GM12864 (cell line): ENCODE results near the gene NR6A1.

Experiments used
- DNase-seq: peaks from one replicate; pipeline ENCODE4 v3.0.0-alpha.2; 2011; ENCODE audit warnings: low read depth
- H3K4me3 ChIP-seq: 2 replicates; pipeline ENCODE4 v1.5.1; 2011; ENCODE audit warnings: mild to moderate bottlenecking, low read depth, low read length, control low read depth
- CTCF ChIP-seq: IDR thresholded peaks from 2 replicates; pipeline ENCODE4 v1.5.1; 2011; ENCODE audit warnings: low read depth, mild to moderate bottlenecking, moderate library complexity, low read length, control low read depth, inconsistent platforms; ENCODE audit errors: missing control alignments

Gene NR6A1

GRCh38 chr9:124752967-124753366 is 18.1 kb downstream of the NR6A1 start:
- no peak overlapping the region for H3K4me3 ChIP-seq
- DNase-seq, result no peak
- no peak for TF ChIP-seq CTCF

- no peak for TF ChIP-seq CTCF
- no peak for DNase-seq
- no peak overlapping the region for H3K4me3 ChIP-seq
Measured at GRCh38 chr9:124749781-124750180, 21.3 kb downstream of the NR6A1 start.

GRCh38 chr9:124749284-124749683 is 21.8 kb downstream of the NR6A1 start:
- no peak overlapping the region for H3K4me3 ChIP-seq
- DNase-seq, result no peak
- TF ChIP-seq CTCF, result no peak

GRCh38 chr9:124747065-124747464 is 24.0 kb downstream of the NR6A1 start:
- DNase-seq, result no peak
- H3K4me3 ChIP-seq, result no peak overlapping the region
- TF ChIP-seq CTCF, result no peak

- DNase-seq, result no peak
- TF ChIP-seq CTCF, result no peak
- no peak overlapping the region for H3K4me3 ChIP-seq
Measured at GRCh38 chr9:124743686-124744348, 27.3 kb downstream of the NR6A1 start.

- TF ChIP-seq CTCF, result no peak
- no peak for DNase-seq
- no peak overlapping the region for H3K4me3 ChIP-seq
Measured at GRCh38 chr9:124742940-124743339, 28.2 kb downstream of the NR6A1 start.

- no peak for TF ChIP-seq CTCF
- no peak for DNase-seq
- no peak overlapping the region for H3K4me3 ChIP-seq
Measured at GRCh38 chr9:124741662-124742061, 29.4 kb downstream of the NR6A1 start.
